ENCODE data around the gene POLA1.

The POLA1 gene

GRCh38 chrX:24684048-24684447 is 9.7 kb upstream of the POLA1 start:
- no peak for DNase-seq (ENCODE audit: low spot score)

GRCh38 chrX:24692305-24692704 is 1.4 kb upstream of the POLA1 start:
- DNase-seq (ENCODE audit: low spot score): no peak

- peak; percentile 4 for DNase-seq (ENCODE audit: low spot score)
These were observed 1.1 kb downstream of the POLA1 start for GRCh38 chrX:24694825-24695224.

GRCh38 chrX:24696294-24696693 is 2.6 kb downstream of the POLA1 start:
- no peak for DNase-seq (ENCODE audit: low spot score)

- DNase-seq (ENCODE audit: low spot score): no peak
These were observed 8.9 kb downstream of the POLA1 start for GRCh38 chrX:24702362-24703184.

- DNase-seq (ENCODE audit: low spot score): no peak
These were observed 9.4 kb downstream of the POLA1 start for GRCh38 chrX:24703185-24703494.

GRCh38 chrX:24718771-24719170 is 25.1 kb downstream of the POLA1 start:
- no peak for DNase-seq (ENCODE audit: low spot score)

GRCh38 chrX:24720036-24720435 is 26.3 kb downstream of the POLA1 start:
- DNase-seq (ENCODE audit: low spot score): no peak

- DNase-seq (ENCODE audit: low spot score): no peak
These were observed 34.8 kb downstream of the POLA1 start for GRCh38 chrX:24728530-24728929.

- DNase-seq (ENCODE audit: low spot score): no peak
These were observed 39.2 kb downstream of the POLA1 start for GRCh38 chrX:24732766-24733500.

GRCh38 chrX:24741330-24741729 is 47.6 kb downstream of the POLA1 start:
- DNase-seq (ENCODE audit: low spot score): no peak

- no peak for DNase-seq (ENCODE audit: low spot score)
These were observed 54.5 kb downstream of the POLA1 start for GRCh38 chrX:24748196-24748595.

- no peak for DNase-seq (ENCODE audit: low spot score)
These were observed 66.1 kb downstream of the POLA1 start for GRCh38 chrX:24759786-24760185.

- no peak for DNase-seq (ENCODE audit: low spot score)
These were observed 66.8 kb downstream of the POLA1 start for GRCh38 chrX:24760363-24761000.

- DNase-seq (ENCODE audit: low spot score): no peak
These were observed 67.6 kb downstream of the POLA1 start for GRCh38 chrX:24761306-24761705.

GRCh38 chrX:24763989-24764388 is 70.3 kb downstream of the POLA1 start:
- no peak for DNase-seq (ENCODE audit: low spot score)

GRCh38 chrX:24767557-24767956 is 73.8 kb downstream of the POLA1 start:
- no peak for DNase-seq (ENCODE audit: low spot score)

GRCh38 chrX:24768556-24768955 is 74.8 kb downstream of the POLA1 start:
- no peak for DNase-seq (ENCODE audit: low spot score)

GRCh38 chrX:24774650-24775049 is 80.9 kb downstream of the POLA1 start:
- no peak for DNase-seq (ENCODE audit: low spot score)

GRCh38 chrX:24775891-24776290 is 82.2 kb downstream of the POLA1 start:
- no peak for DNase-seq (ENCODE audit: low spot score)

GRCh38 chrX:24777660-24778059 is 83.9 kb downstream of the POLA1 start:
- no peak for DNase-seq (ENCODE audit: low spot score)

GRCh38 chrX:24782011-24782410 is 88.3 kb downstream of the POLA1 start:
- DNase-seq (ENCODE audit: low spot score): no peak

- no peak for DNase-seq (ENCODE audit: low spot score)
These were observed 95.3 kb downstream of the POLA1 start for GRCh38 chrX:24789047-24789446.
